HepG2 (cell line): Measurements from ENCODE around the gene WNT3. TPM values are rescaled to one million over a fixed set of nuclear protein-coding genes. Genes with fewer than 3 reads are reported as not detected.

Experiments used
- ATF2 ChIP-seq: sonication (generic); formaldehyde crosslinking; IDR thresholded peaks from 2 replicates; pipeline ENCODE4 v1.4.0; 2020; ENCODE audit warnings: missing genetic modification reagents
- CBX1 ChIP-seq: IDR thresholded peaks from one replicate; pipeline ENCODE4 v1.6.1; 2016; ENCODE audit warnings: antibody characterized with exemption, low read depth
- GPN1 ChIP-seq: sonication (generic); formaldehyde crosslinking; IDR thresholded peaks from 2 replicates; pipeline ENCODE4 v1.5.1; 2020; ENCODE audit warnings: missing genetic modification reagents, borderline replicate concordance
- HMGXB4 ChIP-seq, 2 experiments: sonication (generic) in 1 of 2; formaldehyde crosslinking in 1 of 2; IDR thresholded peaks; 2 replicates each; pipeline versions ENCODE4 v1.4.0 to v1.6.1; 2018 to 2020; ENCODE audit warnings: missing genetic modification reagents in 2 of 2, borderline replicate concordance in 1 of 2, low read depth in 1 of 2, mild to moderate bottlenecking in 1 of 2, missing biosample characterization in 1 of 2
- HOXA5 ChIP-seq: sonication (generic); formaldehyde crosslinking; IDR thresholded peaks from 2 replicates; pipeline ENCODE4 v1.4.0; 2020; ENCODE audit warnings: missing genetic modification reagents
- JUNB ChIP-seq: sonication (generic); formaldehyde crosslinking; IDR thresholded peaks from 2 replicates; pipeline ENCODE4 v1.8.0; 2022; ENCODE audit warnings: missing genetic modification reagents, mild to moderate bottlenecking, borderline replicate concordance
- MED8 ChIP-seq: sonication (generic); formaldehyde crosslinking; IDR thresholded peaks from 2 replicates; pipeline ENCODE4 v1.8.1; 2023; ENCODE audit warnings: mild to moderate bottlenecking, missing genetic modification reagents; ENCODE audit not compliant: insufficient replicate concordance
- MLX ChIP-seq: IDR thresholded peaks from 2 replicates; pipeline ENCODE4 v1.6.1; 2016
- NFYB ChIP-seq: sonication (generic); formaldehyde crosslinking; IDR thresholded peaks from 2 replicates; pipeline ENCODE4 v1.4.0; 2020; ENCODE audit warnings: missing genetic modification reagents
- PAWR ChIP-seq: sonication (generic); formaldehyde crosslinking; IDR thresholded peaks from 2 replicates; pipeline ENCODE4 v1.4.0; 2020; ENCODE audit warnings: missing genetic modification reagents, mild to moderate bottlenecking, borderline replicate concordance
- PHF20 ChIP-seq: sonication (generic); formaldehyde crosslinking; IDR thresholded peaks from 2 replicates; pipeline ENCODE4 v1.5.0; 2020; ENCODE audit warnings: mild to moderate bottlenecking, missing genetic modification reagents
- RORA ChIP-seq: sonication (generic); formaldehyde crosslinking; IDR thresholded peaks from 2 replicates; pipeline ENCODE4 v1.5.0; 2020; ENCODE audit warnings: mild to moderate bottlenecking, missing genetic modification reagents, moderate library complexity
- SP4 ChIP-seq: sonication (generic); formaldehyde crosslinking; IDR thresholded peaks from 2 replicates; pipeline ENCODE4 v1.8.1; 2023; ENCODE audit warnings: mild to moderate bottlenecking, missing genetic modification reagents
- WIZ ChIP-seq: sonication (generic); formaldehyde crosslinking; IDR thresholded peaks from 2 replicates; pipeline ENCODE4 v1.5.1; 2020; ENCODE audit warnings: mild to moderate bottlenecking, missing genetic modification reagents
- ZBTB14 ChIP-seq: sonication (generic); formaldehyde crosslinking; IDR thresholded peaks from 2 replicates; pipeline ENCODE4 v1.4.0; 2020; ENCODE audit warnings: missing genetic modification reagents
- ZBTB39 ChIP-seq: sonication (generic); formaldehyde crosslinking; IDR thresholded peaks from 2 replicates; pipeline ENCODE4 v1.5.0; 2020; ENCODE audit warnings: missing genetic modification reagents
- ZNF34 ChIP-seq: sonication (generic); formaldehyde crosslinking; IDR thresholded peaks from 2 replicates; pipeline ENCODE4 v1.4.0; 2020; ENCODE audit warnings: mild to moderate bottlenecking, missing genetic modification reagents, borderline replicate concordance
- ZNF496 ChIP-seq: sonication (generic); formaldehyde crosslinking; IDR thresholded peaks from 2 replicates; pipeline ENCODE4 v1.8.1; 2023; ENCODE audit warnings: mild to moderate bottlenecking, moderate library complexity, missing genetic modification reagents; ENCODE audit not compliant: insufficient replicate concordance
- ZNF639 ChIP-seq: conservative IDR thresholded peaks from 2 replicates; pipeline ENCODE4 v1.6.1; 2018; ENCODE audit warnings: missing genetic modification reagents
- ZNF773 ChIP-seq: sonication (generic); formaldehyde crosslinking; IDR thresholded peaks from 2 replicates; pipeline ENCODE4 v1.4.0; 2020; ENCODE audit warnings: missing genetic modification reagents, borderline replicate concordance
- polyA plus RNA-seq, 8 experiments: library from polyadenylated mRNA; depleted of rRNA in 3 of 8; stranded (reverse) in 7 of 8; unstranded in 1 of 8; fragments of >200 nt; fragmentation: Illumina TruSeq in 4 of 8; extraction: Trizol in 4 of 8; gene quantifications; 2 replicates each; pipeline versions ENCODE4 v1.2.1 to v1.2.3, GENCODE V29; 2011 to 2016; ENCODE audit warnings: low read depth in 4 of 8, missing spikeins in 1 of 8, mixed read lengths in 1 of 8; ENCODE audit not compliant: insufficient read depth in 1 of 8
- total RNA-seq, 5 experiments: library from RNA; depleted of rRNA; stranded (reverse); fragments of >200 nt; fragmentation: Illumina TruSeq; extraction: Trizol; gene quantifications; 2 replicates each; pipeline ENCODE4 v1.2.3, GENCODE V29; 2016; ENCODE audit warnings: low read depth in 1 of 5

Gene WNT3
- total and polyA plus RNA-seq, 2 of the 13 experiments (the other 11 are each of a cell fraction or from before 2014, with no cell fraction given), result 8.5 to 10.3 TPM

- TF ChIP-seq ZNF496 (CRISPR knock-in tag) (no peak), NFYB (CRISPR knock-in tag) (no peak; the same call in 1 of the 2 replicates), HOXA5 (CRISPR knock-in tag) (peak; percentile 95), MLX (CRISPR knock-in tag) (peak; percentile 90), SP4 (CRISPR knock-in tag) (peak; percentile 82), ATF2 (CRISPR knock-in tag) (peak; percentile 48; the same call in 1 of the 2 replicates), GPN1 (CRISPR knock-in tag) (no peak), CBX1 (peak; percentile 44), PHF20 (CRISPR knock-in tag) (peak; percentile 71), ZBTB39 (CRISPR knock-in tag) (no peak), ZBTB14 (CRISPR knock-in tag) (peak; percentile 68), RORA (no peak), MED8 (peak; percentile 81), HMGXB4 (CRISPR knock-in tag; IDR thresholded peaks at IDR 0.05; ENCODE audit: borderline replicate concordance in 1 of 2, low read depth in 1 of 2) (peak in 1 of 2 experiments; percentile 58; a peak in 3 of 4 replicates), ZNF639 (CRISPR knock-in tag) (peak; percentile 95), JUNB (CRISPR knock-in tag) (no peak), PAWR (CRISPR knock-in tag) (no peak), ZNF34 (no peak), ZNF773 (CRISPR knock-in tag) (no peak), WIZ (no peak)
Measured at GRCh38 chr17:46771561-46772474, 46.7 kb downstream of the WNT3 start (continued).
